ENCODE data around the gene RIMBP2.

DNA sequence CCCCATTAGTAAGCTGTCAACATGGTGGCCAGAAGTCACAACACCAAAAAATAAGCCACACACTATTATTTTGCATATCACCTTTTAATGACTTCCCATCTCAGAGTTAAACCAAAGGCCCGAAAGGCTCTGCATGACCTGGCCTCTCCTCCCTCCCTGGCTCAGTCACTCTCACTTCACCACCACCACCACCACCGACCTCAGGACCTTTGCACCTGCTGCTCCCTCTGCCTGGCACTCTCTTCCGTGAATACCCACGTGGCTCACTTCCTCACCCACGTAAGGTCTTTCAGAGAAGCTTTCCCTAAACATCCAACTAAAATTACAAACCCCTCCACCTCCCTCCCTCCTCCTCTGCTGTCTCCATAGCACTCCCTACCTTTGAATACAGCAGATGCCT, 134.3 kb downstream of the RIMBP2 start:
- TF ChIP-seq, protein P1, sequence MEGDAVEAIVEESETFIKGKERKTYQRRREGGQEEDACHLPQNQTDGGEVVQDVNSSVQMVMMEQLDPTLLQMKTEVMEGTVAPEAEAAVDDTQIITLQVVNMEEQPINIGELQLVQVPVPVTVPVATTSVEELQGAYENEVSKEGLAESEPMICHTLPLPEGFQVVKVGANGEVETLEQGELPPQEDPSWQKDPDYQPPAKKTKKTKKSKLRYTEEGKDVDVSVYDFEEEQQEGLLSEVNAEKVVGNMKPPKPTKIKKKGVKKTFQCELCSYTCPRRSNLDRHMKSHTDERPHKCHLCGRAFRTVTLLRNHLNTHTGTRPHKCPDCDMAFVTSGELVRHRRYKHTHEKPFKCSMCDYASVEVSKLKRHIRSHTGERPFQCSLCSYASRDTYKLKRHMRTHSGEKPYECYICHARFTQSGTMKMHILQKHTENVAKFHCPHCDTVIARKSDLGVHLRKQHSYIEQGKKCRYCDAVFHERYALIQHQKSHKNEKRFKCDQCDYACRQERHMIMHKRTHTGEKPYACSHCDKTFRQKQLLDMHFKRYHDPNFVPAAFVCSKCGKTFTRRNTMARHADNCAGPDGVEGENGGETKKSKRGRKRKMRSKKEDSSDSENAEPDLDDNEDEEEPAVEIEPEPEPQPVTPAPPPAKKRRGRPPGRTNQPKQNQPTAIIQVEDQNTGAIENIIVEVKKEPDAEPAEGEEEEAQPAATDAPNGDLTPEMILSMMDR (IDR thresholded peaks at IDR 0.05): no peak
- no peak for TF ChIP-seq POLR2A (IDR thresholded peaks at IDR 0.05)
